Right ventricle myocardium superior (tissue), 1 donor: Measurements from ENCODE around the gene SLC9A8. TPM values are rescaled to one million over a fixed set of nuclear protein-coding genes. Genes with fewer than 3 reads are reported as not detected.

Experiments used
- ATAC-seq: fragments of 200-7000 bp; cut with Tn5 transposase; one replicate; pipeline ENCODE4 v1.9.1; 2020; ENCODE audit warnings: mild to moderate bottlenecking; ENCODE audit not compliant: poor library complexity
- DNase-seq: peaks from one replicate; pipeline ENCODE4 v3.0.0-alpha.2; 2020
- intact Hi-C: fragments of 100-400 bp; cut with DNase I; formaldehyde crosslinking; loops from one replicate; pipeline ENCODE4 v1.11.2; 2022
- total RNA-seq: library from RNA; stranded (reverse); fragmentation: NEBNext Ultra II Directional; extraction: Animal tissue kit (Norgen Biotek cat#: 25700); gene quantifications from one replicate; pipeline ENCODE4 v1.2.1, GENCODE V29; 2021
- donor health status: DM: no; HTN: yes; CAD: no; lungs with severe emphysema.

The SLC9A8 gene
- total RNA-seq, 1 donor from 2014 or later: 5.1 TPM

- DNase-seq (no peak), ATAC-seq (no peak)
- intact Hi-C loops: no loop called here
These were observed 87.1 kb downstream of the SLC9A8 start for GRCh38 chr20:49899541-49900383.

DNA sequence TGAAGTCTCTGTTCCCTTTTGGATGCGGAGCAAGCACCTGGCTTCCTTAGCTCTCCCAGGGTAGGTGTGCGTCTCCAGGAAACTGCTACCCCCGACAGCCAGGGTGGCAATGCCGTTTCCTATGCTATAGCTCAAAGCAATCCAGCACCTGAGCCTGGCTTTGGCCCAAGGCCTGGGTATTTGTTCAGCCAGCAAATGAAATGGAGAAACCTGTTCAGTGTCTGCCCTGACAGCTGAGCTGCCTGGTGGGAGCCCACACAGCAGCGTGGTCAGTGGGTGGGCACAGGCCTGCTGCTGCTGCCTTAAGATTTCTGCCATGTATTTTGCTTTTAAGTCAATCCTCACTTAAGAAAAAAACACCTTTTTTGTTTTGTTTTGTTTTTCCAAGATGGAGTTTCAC lies 89.0 kb downstream of the SLC9A8 start:
- peak; percentile 31 for ATAC-seq
- intact Hi-C loops: no loop called here
- DNase-seq: no peak

DNA sequence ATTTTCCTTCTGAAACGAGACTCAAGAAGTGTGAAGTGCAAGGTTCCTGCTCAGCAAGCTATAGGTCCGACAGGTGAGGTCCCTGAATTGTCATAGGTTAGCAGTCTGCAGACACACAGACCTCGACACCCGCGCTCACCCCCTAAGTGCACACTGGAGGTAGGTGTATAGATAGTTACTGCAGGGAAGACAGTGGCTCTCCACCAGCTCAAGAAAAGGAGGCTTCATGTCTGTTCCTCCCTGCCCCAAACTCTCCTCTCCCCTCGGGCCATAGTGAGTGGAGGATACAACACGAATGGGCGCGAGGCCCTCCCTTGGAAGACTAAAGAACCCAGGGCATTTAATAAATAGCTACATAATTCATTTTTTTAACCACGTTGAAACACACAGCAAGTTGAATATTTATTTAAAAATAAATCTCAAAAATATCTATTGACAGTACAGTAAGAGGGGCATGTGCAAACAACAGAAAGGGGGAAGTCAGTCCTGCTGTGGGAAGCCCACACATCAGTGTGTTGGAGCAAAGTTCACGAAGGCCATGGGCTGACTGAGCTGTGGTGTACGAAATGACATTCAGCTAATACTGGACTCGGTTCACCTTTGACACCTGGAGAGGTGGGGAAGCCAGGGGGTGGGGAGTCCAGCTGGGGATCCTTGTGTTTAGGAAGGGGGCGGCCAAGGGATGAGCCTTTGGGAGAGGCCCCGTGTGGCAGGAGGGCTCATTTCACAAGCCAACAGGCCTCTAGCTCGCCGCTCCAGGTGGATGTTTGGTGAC lies 92.0 kb downstream of the SLC9A8 start:
- DNase-seq: no peak
- ATAC-seq: no peak
- intact Hi-C loops: no loop called here

DNA sequence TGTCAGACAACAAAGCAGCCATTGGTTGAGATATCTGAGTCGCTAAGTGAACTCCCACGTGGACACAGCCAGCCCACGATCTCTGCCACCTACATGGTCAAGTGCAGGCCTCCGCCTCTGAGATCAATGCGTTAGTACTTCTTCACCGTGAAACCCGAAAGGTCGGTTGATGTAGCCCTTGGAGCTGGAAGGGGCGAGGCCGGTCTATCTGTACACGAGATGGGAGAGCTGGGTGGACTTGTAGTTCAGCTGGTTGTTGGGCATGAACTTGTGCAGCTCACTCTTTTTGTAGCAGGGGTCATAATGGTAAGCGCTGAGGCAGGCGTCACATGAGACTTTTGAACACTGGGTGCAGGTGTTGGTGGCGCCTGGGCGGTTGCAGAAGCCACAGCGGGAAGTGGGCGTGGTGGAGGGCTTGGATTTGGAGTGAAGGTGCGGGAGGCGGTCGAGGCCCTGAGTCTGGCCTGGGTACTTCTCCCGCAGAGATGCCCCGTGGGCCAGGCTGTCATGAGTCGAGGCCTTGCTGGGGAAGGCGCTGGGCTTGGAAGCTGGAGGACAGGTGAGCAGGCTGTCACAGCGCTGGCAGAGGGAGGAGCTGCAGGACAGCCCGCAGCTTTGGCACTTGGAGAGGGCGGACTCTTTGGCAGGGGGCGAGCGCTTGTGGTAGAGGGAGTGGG lies 92.9 kb downstream of the SLC9A8 start:
- intact Hi-C loops: no loop called here
- DNase-seq (no peak), ATAC-seq (no peak)

DNA sequence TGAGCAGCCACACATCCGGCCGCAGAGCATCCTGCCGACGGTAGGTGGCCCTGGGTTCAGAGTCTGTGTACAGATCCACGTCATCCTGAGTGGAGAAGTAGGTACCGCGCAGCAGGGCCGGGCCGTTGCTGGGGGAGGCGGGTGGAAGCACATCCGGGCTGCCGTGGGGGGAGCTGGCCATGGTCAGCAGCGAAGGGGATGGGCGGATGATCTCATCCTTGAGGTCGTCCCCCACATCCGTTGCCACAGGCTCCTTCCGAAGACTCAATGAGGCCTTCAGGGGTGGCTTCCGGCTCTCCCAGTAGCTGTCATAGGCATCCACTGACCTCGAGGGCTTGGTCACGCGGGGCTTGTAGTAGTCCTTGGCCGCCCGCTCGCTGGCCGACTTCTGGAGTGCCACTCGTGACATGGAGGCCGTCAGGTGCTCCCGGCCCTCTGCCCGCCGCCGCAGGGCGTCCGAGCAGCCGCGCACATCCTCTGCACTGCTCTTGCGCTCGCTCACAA lies 93.5 kb downstream of the SLC9A8 start:
- DNase-seq: no peak
- intact Hi-C loops: no loop called here
- ATAC-seq: no peak

DNA sequence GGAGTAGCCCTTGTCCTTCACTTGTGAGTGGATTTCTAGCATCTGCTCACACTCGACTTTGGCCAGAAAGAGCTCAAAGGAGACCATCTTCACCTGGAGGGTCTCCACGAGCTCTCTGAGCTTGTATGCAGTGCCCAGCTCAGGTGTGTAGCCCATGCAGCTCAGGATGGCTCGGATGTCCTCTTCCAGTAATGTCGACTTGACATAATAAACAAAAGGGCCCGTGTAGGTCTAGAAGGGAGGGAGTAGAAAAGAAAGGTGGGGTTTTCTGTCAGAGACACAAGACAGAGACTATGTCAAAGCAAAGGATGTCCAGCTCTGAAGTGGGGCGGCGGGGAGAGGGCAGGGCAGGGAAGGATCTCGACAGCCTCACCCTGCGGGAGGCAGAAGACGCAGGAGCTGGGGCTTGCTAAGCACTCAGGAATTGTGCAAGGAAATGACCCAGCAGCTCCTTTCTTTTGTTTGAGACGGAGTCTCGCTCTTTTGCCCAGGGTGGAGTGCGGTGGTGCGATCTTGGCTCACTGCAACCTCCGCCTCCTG lies 94.1 kb downstream of the SLC9A8 start:
- intact Hi-C loops: no loop called here
- DNase-seq (no peak), ATAC-seq (no peak)

DNA sequence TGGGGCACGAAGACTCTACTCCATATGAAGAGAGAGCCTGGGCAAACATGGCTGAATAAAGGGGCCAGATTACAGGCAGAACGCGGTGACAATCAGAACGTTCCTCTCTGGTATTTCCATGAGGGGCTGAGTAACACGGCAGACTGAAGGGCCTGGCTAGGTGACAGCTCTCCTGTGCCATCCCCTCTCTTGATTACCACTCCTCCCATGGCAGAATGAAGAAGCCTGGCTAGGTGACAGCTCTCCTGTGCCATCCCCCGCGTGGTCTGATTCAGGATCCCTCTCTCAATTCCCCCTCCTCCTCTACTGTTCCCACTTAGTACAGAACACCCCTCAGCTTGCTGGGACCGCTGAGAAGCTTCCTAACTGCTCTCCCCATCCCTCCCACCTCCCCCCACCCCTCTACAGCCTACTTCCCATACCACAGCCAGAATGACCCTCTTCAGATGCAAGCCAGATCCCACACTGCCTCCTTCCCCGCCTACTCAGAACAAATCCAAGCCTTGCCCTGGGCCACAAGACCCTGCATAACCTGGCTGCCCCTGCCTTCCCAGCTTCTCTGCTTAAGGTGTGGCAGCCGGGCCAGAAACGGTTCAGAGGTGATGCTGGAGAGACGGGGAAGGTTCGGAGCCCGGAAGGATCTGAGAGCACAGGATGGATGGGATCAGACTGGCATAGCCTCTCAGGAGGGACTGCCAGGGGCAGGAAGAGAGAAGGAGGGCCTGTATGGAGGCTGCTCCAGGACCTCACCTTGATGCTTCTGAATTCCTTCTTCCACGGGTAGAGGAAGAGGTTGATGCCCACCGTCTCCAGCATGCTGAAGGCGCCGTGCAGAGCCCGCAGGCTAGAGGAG lies 95.0 kb downstream of the SLC9A8 start:
- DNase-seq (no peak), ATAC-seq (peak; percentile 28)
- intact Hi-C loops: no loop called here

DNA sequence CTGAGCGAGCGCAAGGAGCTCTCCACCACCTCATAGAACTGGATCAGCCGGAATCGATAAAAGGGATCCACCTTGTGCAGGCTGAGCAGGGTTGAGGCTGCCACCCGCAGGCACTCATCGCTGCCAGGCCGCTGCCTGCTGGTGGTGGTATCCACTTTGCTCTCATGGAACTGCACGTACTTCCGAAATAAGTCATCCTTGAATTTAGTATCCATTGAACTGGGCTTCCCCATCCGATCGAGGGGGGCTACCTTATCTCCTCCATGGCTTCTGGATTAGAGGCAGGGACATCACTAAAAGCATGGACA lies 95.6 kb downstream of the SLC9A8 start:
- DNase-seq (no peak), ATAC-seq (no peak)
- intact Hi-C loops: no loop called here

DNA sequence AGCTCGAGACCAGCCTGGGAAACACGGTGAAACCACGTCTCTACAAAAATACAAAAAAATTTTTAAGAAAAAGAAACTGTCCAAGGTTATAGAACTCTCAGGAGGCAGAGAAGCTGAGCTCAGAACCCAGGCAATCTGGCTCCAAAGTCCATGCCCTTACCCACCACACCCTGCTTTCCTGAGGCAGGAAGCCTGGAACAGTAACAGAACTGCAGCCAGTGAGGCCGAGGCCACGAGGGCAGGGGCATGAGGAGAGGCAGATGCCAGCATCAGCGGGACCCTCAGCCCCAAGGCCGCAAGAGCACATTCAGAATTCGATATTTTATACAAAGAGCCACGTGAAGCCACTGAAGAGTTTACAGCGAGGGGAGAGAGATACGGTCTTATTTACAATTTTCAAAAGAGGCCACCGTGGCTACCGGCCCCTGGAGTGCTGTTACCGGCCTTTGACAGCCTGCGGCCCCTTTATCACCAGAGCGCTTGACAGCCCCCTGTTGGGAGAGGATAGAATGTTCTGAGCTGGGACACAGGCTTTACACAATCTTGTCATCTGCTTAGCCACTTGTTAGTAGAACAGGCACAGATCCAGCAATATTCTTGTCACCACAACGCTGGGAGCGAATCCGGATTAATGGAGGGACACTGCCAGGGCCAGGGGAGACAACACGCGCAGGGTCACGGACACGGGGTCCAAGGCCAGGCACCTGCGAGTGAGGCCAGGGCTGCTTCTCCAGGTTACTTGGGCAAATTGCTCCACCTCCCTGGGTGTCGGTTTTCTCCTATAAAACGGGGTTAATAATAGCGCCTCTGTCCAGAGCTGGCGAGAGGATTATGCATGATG lies 97.1 kb downstream of the SLC9A8 start:
- peak; percentile 86 for ATAC-seq

GRCh38 chr20:49910340-49910706 lies 97.7 kb downstream of the SLC9A8 start:
- ATAC-seq (peak; percentile 5), DNase-seq (no peak)
- intact Hi-C loops: no loop called here

More for the DNA sequence above, 97.1 kb downstream of the SLC9A8 start:
- DNase-seq: no peak
- intact Hi-C loops: no loop called here

DNA sequence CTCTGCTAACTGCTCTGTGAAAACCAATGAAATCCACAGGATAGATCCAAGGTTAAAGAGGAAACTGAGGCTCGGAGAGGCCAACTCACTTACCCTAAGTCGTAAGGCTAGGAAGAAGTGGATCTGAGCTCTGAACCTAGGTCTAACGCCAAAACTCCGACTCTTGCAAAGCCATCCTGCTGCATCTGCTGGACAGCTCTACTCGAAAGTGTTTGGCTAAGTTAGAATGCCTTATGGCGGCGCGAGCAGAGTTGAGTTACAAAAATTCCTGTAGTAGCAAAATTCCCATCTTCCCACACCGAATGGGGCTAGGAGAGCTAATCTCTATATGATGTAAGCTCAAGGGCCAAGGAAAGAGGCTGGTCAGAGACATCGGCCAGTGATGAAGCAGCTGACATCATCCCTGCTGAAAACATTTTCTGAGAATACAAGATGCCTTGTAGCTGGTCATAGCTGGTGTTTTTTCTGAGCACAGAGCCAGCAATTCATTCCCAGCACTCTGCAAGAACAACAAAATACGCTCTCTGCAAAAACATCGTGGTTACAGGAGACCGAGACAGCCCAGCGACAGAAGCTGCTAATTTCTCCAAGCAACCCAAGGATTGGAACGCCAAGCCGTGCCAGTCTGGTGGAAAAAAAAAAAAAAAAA lies 100.9 kb downstream of the SLC9A8 start:
- intact Hi-C loops: no loop called here
- ATAC-seq (no peak), DNase-seq (no peak)

DNA sequence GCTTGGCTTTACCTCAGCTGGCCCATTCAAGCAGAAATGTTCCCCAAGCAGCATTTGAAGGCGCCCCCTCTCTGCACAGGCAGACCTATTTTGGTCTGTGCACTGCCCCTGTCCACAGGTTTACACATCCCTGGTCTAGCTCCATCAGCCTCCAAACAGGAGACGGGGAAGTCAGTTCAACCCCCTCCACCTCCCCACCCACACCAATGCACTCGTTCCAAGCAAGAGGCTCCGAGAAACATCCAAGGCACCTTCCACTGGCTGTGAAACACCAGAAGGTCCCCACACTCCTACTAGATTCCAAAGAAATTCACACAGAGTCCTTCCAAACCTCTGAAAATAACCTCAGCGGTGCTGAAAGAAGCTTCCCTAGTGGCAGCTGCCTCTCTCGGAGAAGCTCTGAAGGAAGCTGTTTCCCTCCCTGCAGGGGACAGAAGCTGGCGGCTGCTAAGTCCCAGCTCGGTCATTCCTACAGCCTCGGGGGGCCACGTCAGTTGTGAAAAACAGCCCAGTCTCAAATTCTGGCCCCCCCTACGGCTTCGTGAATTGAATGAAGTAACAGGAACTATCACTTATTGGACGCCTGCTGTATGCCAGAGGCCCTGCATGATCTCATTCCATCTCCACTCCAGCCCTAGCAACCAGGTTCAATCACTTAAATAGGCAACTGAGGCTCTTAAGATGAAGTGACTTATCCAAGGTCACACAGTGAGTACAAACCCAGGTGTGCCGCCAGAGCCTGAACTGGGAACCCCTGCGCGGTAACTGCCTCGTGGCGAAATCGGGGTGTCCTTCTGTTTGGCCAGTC lies 101.9 kb downstream of the SLC9A8 start:
- DNase-seq: no peak
- intact Hi-C loops: no loop called here
- no peak for ATAC-seq

GRCh38 chr20:49915118-49915379 lies 102.4 kb downstream of the SLC9A8 start:
- no peak for DNase-seq
- intact Hi-C loops: no loop called here
- ATAC-seq: peak; percentile 12

- peak; percentile 99 for DNase-seq
- intact Hi-C loops: no loop called here
- peak; percentile 95 for ATAC-seq
These were observed 102.9 kb downstream of the SLC9A8 start, which contains the start of gene SPATA2 for GRCh38 chr20:49915380-49916145. Gene SPATA2, minus strand, starts transcription at chr20:49915529. Its CDS starts 7,039 bp downstream, at chr20:49908490.

GRCh38 chr20:49916146-49917002 lies 103.7 kb downstream of the SLC9A8 start:
- ATAC-seq (peak; percentile 14), DNase-seq (no peak)
- intact Hi-C loops: no loop called here
